Activated CD4-positive, alpha-beta T cell treated with anti-CD3 and anti-CD28 coated beads, Interleukin-2, amount 10 ng/mL, durations not matched to agents 7 days and 5 days (primary cell): ENCODE data around the gene PREX1. TPM values are rescaled to one million over a fixed set of nuclear protein-coding genes. Genes with fewer than 3 reads are reported as not detected.
A peak's percentile ranks its signal among the peaks of the same experiment; 100 is the strongest.
"Not testable (repeated sequence)": the region's sequence is repeated elsewhere in the genome, so short reads cannot be mapped to it uniquely, and the experiment has no call there.

Source experiments
- CTCF ChIA-PET: fragments of 350-600 bp; sonication (Branson Sonifier 250); formaldehyde crosslinking; loops from one replicate; lab custom pipeline; 2021; ENCODE audit warnings: antibody characterized with exemption; lab: Charles Lee
- POLR2A ChIA-PET: fragments of 350-600 bp; sonication (Branson Sonifier 250); formaldehyde crosslinking; loops from one replicate; lab custom pipeline; 2021; ENCODE audit warnings: antibody characterized with exemption; lab: Charles Lee
- DNase-seq: peaks from one replicate; pipeline ENCODE4 v3.0.0-alpha.2; 2020
- H3K27ac Mint-ChIP-seq: one replicate; pipeline ENCODE4 v1.8.0; 2021; ENCODE audit warnings: mild to moderate bottlenecking, moderate library complexity, mixed read lengths
- H3K27me3 Mint-ChIP-seq: one replicate; pipeline ENCODE4 v1.8.0; 2021; ENCODE audit warnings: mixed read lengths
- H3K36me3 Mint-ChIP-seq: one replicate; pipeline ENCODE4 v1.8.0; 2021; ENCODE audit warnings: low read depth, mixed read lengths
- H3K4me1 Mint-ChIP-seq: one replicate; pipeline ENCODE4 v1.8.0; 2021; ENCODE audit warnings: mixed read lengths
- H3K4me3 Mint-ChIP-seq: one replicate; pipeline ENCODE4 v1.8.0; 2021; ENCODE audit warnings: mild to moderate bottlenecking, moderate library complexity, mixed read lengths
- H3K9me3 Mint-ChIP-seq: one replicate; pipeline ENCODE4 v1.8.0; 2021; ENCODE audit warnings: mixed read lengths
- total RNA-seq, 2 experiments: library from RNA; stranded (reverse); gene quantifications; one replicate each; pipeline ENCODE4 v1.2.3, GENCODE V29; 2021

Gene PREX1
- total RNA-seq, 2 experiments from 2014 or later, result 81.0 to 86.1 TPM

DNA sequence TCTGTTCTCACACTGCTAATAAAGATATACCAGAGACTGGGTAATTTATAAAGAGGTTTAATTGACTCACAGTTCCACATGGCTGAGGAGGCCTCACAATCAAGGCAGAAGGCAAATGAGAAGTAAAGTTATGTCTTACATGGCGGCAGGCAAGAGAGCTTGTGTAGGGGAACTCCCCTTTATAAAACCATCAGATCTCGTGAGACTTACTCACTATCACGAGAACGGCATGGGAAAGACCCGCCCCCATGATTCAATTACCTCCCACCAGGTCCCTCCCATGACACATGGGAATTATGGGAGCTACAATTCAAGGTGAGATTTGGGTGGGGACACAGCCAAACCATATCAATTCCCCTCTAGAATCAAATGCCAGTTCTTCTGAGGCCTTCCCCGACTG, 71.0 kb downstream of the PREX1 start:
- CTCF ChIA-PET, result interaction anchor here (1.0 kb wide), 1 partner anchor 14 kb away, joined by 4 read pairs; no protein-coding TSS in a partner anchor
- DNase-seq, H3K4me3 Mint-ChIP-seq, H3K27me3 Mint-ChIP-seq, H3K27ac Mint-ChIP-seq, POLR2A ChIA-PET: not testable (repeated sequence)
- Mint-ChIP-seq H3K36me3 (peaks cover 77% of the 10 kb centered on the region), H3K4me1 (peaks cover 86% of the 10 kb centered on the region), H3K9me3 (peaks cover 24% of the 10 kb centered on the region)

DNA sequence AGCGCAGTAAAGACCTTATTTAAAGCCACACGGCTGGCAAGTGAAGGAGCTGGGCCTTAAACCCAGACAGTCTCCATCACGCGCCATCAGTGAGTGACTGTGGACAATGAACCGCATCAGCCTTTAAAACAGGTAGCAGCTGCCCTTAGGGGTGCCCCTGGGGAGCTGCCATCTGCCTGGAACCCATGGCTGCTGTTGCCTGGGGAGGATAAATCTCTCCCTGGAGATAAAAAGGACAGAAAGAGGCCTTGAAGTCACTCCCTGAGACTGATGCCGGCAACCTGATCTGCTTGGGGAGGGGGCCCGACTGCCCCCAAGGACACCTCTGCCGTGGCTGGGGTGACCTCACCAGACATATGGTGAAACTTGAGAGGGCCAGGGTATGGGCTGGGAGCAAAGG, 73.5 kb downstream of the PREX1 start:
- CTCF ChIA-PET, result interaction anchor here (1.1 to 1.2 kb wide), 4 partner anchors 13 to 47 kb away, joined by 3 to 4 read pairs (median 3); no protein-coding TSS in a partner anchor
- POLR2A ChIA-PET, result no interaction called here
- peaks cover 88% of the 10 kb centered on the region for H3K36me3 Mint-ChIP-seq

DNA sequence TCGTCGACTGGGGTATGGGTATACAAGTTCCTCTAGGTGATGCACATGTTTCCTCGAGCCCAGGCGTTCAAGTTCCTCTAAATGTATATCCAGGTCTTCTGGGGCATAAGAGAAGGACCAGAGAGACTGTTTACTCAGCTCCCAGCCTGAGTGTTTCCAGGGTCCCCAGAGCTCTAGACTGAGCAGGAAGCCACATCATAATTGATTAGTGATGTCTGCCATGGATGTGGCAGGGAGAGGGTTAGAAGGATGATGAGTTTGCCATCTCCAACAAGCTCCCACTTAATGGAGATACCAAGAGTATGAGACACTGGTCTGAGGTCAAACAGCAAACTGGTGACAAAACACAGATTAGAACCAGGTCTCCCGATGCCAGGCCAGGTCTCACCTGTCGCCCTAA, 74.8 kb downstream of the PREX1 start:
- ChIA-PET CTCF (interaction anchor here (1.1 to 3.5 kb wide), 3 partner anchors 13 to 53 kb away, joined by 3 to 27 read pairs (median 6); no protein-coding TSS in a partner anchor), POLR2A (no interaction called here)
- no peaks in the 10 kb centered on the region for H3K27me3 Mint-ChIP-seq
- peak overlapping the region; percentile 86 for H3K27ac Mint-ChIP-seq
- no peak overlapping the region for H3K4me3 Mint-ChIP-seq
- H3K9me3 Mint-ChIP-seq, result peaks cover 20% of the 10 kb centered on the region
- peaks cover 78% of the 10 kb centered on the region for H3K36me3 Mint-ChIP-seq
- no peak for DNase-seq
- peaks cover 86% of the 10 kb centered on the region for H3K4me1 Mint-ChIP-seq

More for the DNA sequence above, 73.5 kb downstream of the PREX1 start:
- DNase-seq, result no peak
- Mint-ChIP-seq H3K9me3 (peaks cover 25% of the 10 kb centered on the region), H3K27me3 (no peaks in the 10 kb centered on the region), H3K4me3 (no peak overlapping the region), H3K27ac (no peak overlapping the region), H3K4me1 (peaks cover 86% of the 10 kb centered on the region)

DNA sequence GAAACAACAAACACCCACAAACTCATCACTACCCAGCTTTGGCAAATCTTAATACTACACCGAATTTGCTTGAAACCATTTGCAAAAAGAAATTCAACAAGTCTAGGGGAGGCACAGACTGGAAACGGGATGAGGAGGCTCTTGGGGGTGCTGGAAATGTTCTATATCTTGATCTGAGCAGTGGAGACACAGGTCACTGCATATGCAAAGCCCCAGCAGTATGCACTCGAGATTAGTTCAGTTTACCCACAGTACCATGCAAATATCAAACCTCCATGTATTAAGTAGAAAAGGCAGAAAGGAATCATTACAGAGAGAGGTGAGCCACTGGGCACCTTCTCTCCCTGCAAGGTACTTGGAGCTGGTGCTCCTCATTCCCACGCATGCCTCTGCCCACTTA, 75.9 kb downstream of the PREX1 start:
- ChIA-PET POLR2A (no interaction called here), CTCF (interaction anchor here (1.2 to 3.5 kb wide), 4 partner anchors 13 to 95 kb away, joined by 3 to 27 read pairs (median 4); no protein-coding TSS in a partner anchor)
- H3K36me3 Mint-ChIP-seq, result peaks cover 68% of the 10 kb centered on the region
- peak overlapping the region; percentile 86 for H3K27ac Mint-ChIP-seq
- no peaks in the 10 kb centered on the region for H3K27me3 Mint-ChIP-seq
- H3K9me3 Mint-ChIP-seq, result peaks cover 20% of the 10 kb centered on the region
- H3K4me3 Mint-ChIP-seq, result peak overlapping the region; percentile 18
- H3K4me1 Mint-ChIP-seq, result peaks cover 79% of the 10 kb centered on the region
- DNase-seq, result no peak

DNA sequence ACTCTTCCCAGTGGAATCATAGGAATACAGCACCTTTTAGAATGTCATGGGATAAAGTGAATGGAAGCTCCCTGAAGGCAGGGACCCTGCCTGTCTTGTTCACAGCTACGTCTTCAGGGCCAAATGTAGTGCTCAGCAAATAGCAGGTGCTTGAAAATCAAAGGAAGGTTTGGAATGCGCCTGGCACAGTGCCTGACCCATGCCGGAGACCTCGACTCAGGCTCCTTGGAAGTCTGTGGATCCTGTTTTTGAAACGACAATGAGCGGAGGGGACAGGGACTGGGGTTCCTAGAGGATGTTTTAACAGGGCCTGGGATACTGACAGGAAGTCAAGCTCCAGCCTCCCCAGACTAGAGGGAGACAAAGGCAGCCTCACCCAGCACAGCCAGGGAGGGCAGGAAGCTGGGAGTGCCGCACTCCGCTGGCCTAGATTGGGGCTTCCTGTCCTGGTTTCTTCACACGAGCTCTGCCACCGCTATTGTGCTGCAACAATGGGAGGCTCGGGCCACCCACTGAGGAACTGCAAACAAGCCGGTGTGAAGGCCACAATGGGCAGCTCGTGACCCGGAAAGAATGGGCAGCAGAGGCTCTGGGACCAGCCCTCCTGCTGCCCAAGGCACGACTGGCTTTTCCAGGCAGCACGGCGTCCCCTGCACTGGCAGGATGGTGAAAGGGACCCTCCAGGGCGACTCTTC, 76.7 kb downstream of the PREX1 start:
- Mint-ChIP-seq H3K27me3 (no peaks in the 10 kb centered on the region), H3K36me3 (peaks cover 62% of the 10 kb centered on the region)

DNA sequence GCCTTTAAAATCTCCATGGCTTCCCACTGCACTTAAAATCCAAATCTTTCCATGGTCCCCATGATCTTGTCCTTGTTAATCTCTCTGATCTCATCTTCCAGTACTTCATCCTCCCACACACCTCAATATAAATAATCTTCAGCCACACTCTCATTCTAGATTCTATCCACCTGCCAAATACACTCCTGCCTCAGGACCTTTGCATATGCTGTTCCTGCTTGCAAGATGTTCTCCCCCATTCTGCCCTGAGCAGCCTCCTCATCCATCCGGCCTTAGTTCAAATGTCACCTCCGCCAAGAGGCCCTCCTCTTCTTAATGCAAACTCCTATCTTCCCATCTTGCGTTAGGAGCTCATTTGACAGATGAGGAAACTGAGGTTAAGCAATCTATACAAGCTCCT, 77.4 kb downstream of the PREX1 start:
- Mint-ChIP-seq H3K36me3 (peaks cover 55% of the 10 kb centered on the region), H3K27ac (peak overlapping the region; percentile 59), H3K27me3 (no peaks in the 10 kb centered on the region), H3K4me3 (no peak overlapping the region), H3K4me1 (peaks cover 72% of the 10 kb centered on the region), H3K9me3 (peaks cover 10% of the 10 kb centered on the region)
- no peak for DNase-seq
- POLR2A ChIA-PET, result no interaction called here
- CTCF ChIA-PET, result interaction anchor here (1.3 to 3.5 kb wide), 2 partner anchors 10 to 12 kb away, joined by 3 to 27 read pairs; no protein-coding TSS in a partner anchor

More for the DNA sequence above, 76.7 kb downstream of the PREX1 start:
- Mint-ChIP-seq H3K4me1 (peaks cover 74% of the 10 kb centered on the region), H3K9me3 (peaks cover 15% of the 10 kb centered on the region), H3K27ac (peak overlapping the region; percentile 86), H3K4me3 (peak overlapping the region; percentile 20)
- CTCF ChIA-PET, result interaction anchor here (0.8 to 3.5 kb wide), 6 partner anchors 9 to 94 kb away, joined by 3 to 27 read pairs (median 4); no protein-coding TSS in a partner anchor
- POLR2A ChIA-PET, result no interaction called here
- DNase-seq, result peak; percentile 56

DNA sequence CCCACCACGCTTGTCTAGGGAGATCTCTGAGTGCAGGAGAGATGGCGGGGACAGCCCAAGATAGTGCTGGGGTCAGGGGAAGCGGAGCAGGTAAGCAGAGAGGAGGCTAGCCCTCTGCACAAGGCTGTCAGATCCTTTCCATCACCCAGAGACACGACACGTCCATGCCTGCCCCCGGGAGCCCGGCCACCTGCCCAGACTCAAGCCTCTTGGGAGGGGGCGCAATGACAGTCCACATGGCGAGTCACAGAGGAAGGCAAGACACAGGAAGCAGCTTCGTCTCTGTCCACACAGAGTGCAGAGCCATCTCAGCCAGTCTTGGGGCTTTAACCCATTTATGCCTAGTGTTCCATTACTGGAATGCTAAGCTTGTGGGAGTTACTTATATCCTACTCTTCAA, 78.4 kb downstream of the PREX1 start:
- H3K27ac Mint-ChIP-seq, result peak overlapping the region; percentile 57
- peaks cover 48% of the 10 kb centered on the region for H3K36me3 Mint-ChIP-seq
- peaks cover 70% of the 10 kb centered on the region for H3K4me1 Mint-ChIP-seq
- no peak overlapping the region for H3K4me3 Mint-ChIP-seq
- CTCF ChIA-PET, result no interaction called here
- POLR2A ChIA-PET, result no interaction called here
- H3K9me3 Mint-ChIP-seq, result peaks cover 4% of the 10 kb centered on the region
- no peaks in the 10 kb centered on the region for H3K27me3 Mint-ChIP-seq
- DNase-seq, result no peak

DNA sequence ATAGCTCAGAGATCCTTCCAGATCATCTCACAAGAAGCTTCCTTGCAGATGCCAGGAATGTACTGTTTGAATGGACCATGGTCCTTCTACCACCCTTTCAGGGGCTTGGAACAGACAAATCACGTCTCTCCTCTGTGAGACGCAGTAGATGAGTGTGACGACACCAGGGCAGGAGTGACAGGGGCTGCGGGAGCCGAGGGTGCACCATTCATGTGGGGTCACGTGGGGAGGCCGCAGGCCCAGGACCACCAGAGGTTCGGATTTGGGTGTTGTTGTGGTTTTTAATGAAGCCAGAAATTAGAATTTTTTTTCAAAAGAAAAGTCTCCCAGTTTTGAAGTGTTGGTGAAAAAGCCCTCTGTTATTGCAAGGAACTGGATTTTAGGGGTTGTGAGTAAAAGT, 79.2 kb downstream of the PREX1 start:
- Mint-ChIP-seq H3K36me3 (peaks cover 49% of the 10 kb centered on the region), H3K27ac (peak overlapping the region; percentile 74), H3K27me3 (no peaks in the 10 kb centered on the region), H3K4me3 (no peak overlapping the region), H3K4me1 (peaks cover 69% of the 10 kb centered on the region), H3K9me3 (peaks cover 4% of the 10 kb centered on the region)
- DNase-seq, result no peak
- CTCF ChIA-PET, result interaction anchor here (1.5 kb wide), 1 partner anchor 10 kb away, joined by 6 read pairs; no protein-coding TSS in a partner anchor
- POLR2A ChIA-PET, result no interaction called here

DNA sequence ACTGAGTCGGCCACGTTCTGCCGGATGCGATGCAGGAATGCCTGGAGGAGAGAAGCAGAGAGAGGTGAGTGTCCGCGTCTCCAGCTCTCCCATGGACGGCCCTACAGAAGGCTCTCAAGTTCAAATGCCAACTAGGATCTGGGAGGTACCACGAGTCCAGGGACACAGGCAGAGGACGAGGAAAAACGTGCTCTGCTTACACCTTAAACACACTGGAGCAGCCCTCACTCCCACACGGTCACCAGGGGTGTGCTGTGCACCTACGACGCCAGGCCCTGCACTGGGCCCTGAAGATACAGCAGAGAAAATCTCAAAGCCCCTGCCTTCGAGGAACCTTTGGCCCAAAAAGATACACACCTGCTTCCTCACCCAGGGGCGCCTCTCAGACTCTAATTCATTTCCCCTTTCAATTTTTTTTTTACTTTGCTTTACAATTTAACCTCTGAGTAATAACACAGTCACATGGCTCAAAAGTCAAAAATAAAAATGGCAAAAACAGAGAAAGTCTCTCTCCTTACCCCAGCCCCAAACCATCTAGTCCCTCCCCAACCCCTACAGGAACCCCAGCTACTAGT, 79.9 kb downstream of the PREX1 start:
- Mint-ChIP-seq H3K9me3 (peaks cover 3% of the 10 kb centered on the region), H3K27me3 (no peaks in the 10 kb centered on the region), H3K36me3 (peaks cover 49% of the 10 kb centered on the region), H3K4me3 (no peak overlapping the region), H3K27ac (peak overlapping the region; percentile 72), H3K4me1 (peaks cover 66% of the 10 kb centered on the region)
- no peak for DNase-seq
- ChIA-PET CTCF (interaction anchor here (1.5 kb wide), 1 partner anchor 9 kb away, joined by 6 read pairs; no protein-coding TSS in a partner anchor), POLR2A (no interaction called here)

DNA sequence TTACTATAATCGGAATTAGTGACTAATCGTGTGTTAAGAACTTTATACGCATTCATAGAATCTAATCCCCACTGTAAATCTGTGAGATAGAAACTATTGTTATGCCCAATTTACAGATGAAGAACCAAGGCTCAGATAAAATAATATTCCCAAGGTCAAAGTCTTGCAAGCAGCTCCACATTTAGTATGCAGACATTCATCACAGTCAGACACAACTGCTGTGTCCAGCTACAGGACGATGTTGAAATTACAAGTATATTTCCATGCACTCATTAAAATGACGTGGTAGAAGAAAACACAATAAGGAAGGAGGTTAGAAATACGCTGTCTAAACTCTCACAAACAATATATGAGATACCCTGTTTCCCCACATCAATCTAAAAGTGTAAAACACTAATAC, 82.5 kb downstream of the PREX1 start:
- ChIA-PET CTCF (interaction anchor here (1.2 kb wide), 1 partner anchor 28 kb away, joined by 4 read pairs; no protein-coding TSS in a partner anchor), POLR2A (no interaction called here)
- DNase-seq, result no peak
- H3K4me1 Mint-ChIP-seq, result peaks cover 48% of the 10 kb centered on the region
- no peak overlapping the region for H3K27ac Mint-ChIP-seq
- H3K36me3 Mint-ChIP-seq, result peaks cover 45% of the 10 kb centered on the region
- no peaks in the 10 kb centered on the region for H3K9me3 Mint-ChIP-seq
- H3K27me3 Mint-ChIP-seq, result no peaks in the 10 kb centered on the region
- H3K4me3 Mint-ChIP-seq, result no peak overlapping the region

DNA sequence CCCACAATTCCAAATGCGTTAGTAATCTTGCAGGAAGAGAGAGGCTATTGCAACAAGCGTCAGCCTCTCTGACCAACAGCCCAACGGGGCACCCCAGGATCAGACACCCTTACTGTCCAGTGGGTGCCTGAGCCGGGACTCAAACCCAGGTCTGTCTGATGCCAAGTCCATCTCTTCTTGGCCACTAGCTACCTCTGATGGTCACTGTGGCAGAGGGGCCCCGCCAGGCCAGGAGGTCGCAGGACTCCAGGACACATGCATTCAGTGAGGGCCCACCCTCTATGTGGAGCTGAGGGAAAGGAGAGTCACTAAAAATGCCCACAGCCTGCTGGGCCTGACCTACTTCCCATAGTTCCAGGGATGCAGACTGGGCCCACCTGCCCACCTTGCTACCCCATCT, 83.3 kb downstream of the PREX1 start:
- peaks cover 50% of the 10 kb centered on the region for H3K4me1 Mint-ChIP-seq
- no peak overlapping the region for H3K27ac Mint-ChIP-seq
- no peak overlapping the region for H3K4me3 Mint-ChIP-seq
- H3K9me3 Mint-ChIP-seq, result no peaks in the 10 kb centered on the region
- CTCF ChIA-PET, result no interaction called here
- H3K36me3 Mint-ChIP-seq, result peaks cover 46% of the 10 kb centered on the region
- POLR2A ChIA-PET, result no interaction called here
- no peak for DNase-seq
- H3K27me3 Mint-ChIP-seq, result no peaks in the 10 kb centered on the region

DNA sequence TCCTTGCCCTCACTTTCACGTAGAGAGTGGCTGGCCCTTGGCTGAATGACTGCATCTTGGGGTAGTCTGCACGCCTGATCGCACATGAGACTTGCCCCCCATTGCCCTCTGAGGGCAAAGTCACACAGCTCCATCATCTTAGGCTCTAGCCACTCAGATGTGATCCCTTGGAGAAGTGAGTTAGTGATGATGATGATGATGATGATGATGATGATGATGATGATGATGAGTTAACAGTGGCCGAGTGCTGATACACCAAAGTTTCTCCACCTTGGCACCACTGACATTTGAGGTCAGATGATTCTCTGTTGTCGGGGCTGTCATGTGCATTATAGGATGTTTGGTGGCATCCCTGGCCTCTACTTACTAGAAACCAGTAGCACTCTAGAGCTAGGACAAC, 84.0 kb downstream of the PREX1 start:
- Mint-ChIP-seq H3K27me3 (no peaks in the 10 kb centered on the region), H3K4me1 (peaks cover 50% of the 10 kb centered on the region), H3K36me3 (peaks cover 44% of the 10 kb centered on the region), H3K4me3 (no peak overlapping the region), H3K27ac (no peak overlapping the region), H3K9me3 (no peaks in the 10 kb centered on the region)
- DNase-seq, result no peak
- ChIA-PET CTCF (interaction anchor here (1.0 to 1.4 kb wide), 2 partner anchors 30 to 54 kb away, joined by 3 read pairs; no protein-coding TSS in a partner anchor), POLR2A (no interaction called here)
